Fibroblast of lung (primary cell): ENCODE measurements around the gene SEPTIN12. TPM values are rescaled to one million over a fixed set of nuclear protein-coding genes. Genes with fewer than 3 reads are reported as not detected.

Experiments
- DNase-seq, 2 donors: peaks; one replicate each; pipeline versions ENCODE4 v3.0.0 to v3.0.0-alpha.2; 2010; ENCODE audit warnings: low read depth in 2 of 2
- H2AFZ ChIP-seq: 2 replicates; pipeline ENCODE4 v1.5.1; 2012; ENCODE audit warnings: low read length, control low read depth, inconsistent platforms
- H3K27ac ChIP-seq: 2 replicates; pipeline ENCODE4 v1.5.1; 2011; ENCODE audit warnings: low read length, control low read depth; ENCODE audit not compliant: insufficient read depth
- H3K27me3 ChIP-seq: 2 replicates; pipeline ENCODE4 v1.5.1; 2011; ENCODE audit warnings: mild to moderate bottlenecking, low read length; ENCODE audit not compliant: control insufficient read depth, insufficient read depth
- H3K36me3 ChIP-seq: 2 replicates; pipeline ENCODE4 v1.5.1; 2011; ENCODE audit warnings: low read length; ENCODE audit not compliant: control insufficient read depth, insufficient read depth
- H3K4me1 ChIP-seq: 2 replicates; pipeline ENCODE4 v1.5.1; 2011; ENCODE audit warnings: low read length; ENCODE audit not compliant: control insufficient read depth, insufficient read depth; ENCODE audit errors: extremely low read depth
- H3K4me2 ChIP-seq: 2 replicates; pipeline ENCODE4 v1.5.1; 2011; ENCODE audit warnings: low read length, control low read depth; ENCODE audit not compliant: insufficient read depth; ENCODE audit errors: extremely low read depth
- H3K4me3 ChIP-seq, 4 experiments: fragments of 200-600 bp in 1 of 4; sonication (generic) in 1 of 4; replicated peaks in 1 of 4; 2 replicates each; pipeline ENCODE4 v1.5.1; 2011 to 2016; ENCODE audit warnings: low read length in 4 of 4, low read depth in 3 of 4, mild to moderate bottlenecking in 3 of 4, control low read depth in 2 of 4, inconsistent platforms in 1 of 4, mixed read lengths in 1 of 4; ENCODE audit not compliant: insufficient read depth in 1 of 4; ENCODE audit errors: control extremely low read depth in 1 of 4
- H3K79me2 ChIP-seq: 2 replicates; pipeline ENCODE4 v1.5.1; 2012; ENCODE audit warnings: mild to moderate bottlenecking, low read length, inconsistent platforms; ENCODE audit not compliant: control insufficient read depth, insufficient read depth
- H3K9ac ChIP-seq: 2 replicates; pipeline ENCODE4 v1.5.1; 2011; ENCODE audit warnings: mild to moderate bottlenecking, low read length, control low read depth; ENCODE audit not compliant: insufficient read depth
- H3K9me3 ChIP-seq: 2 replicates; pipeline ENCODE4 v1.5.1; 2012; ENCODE audit warnings: low read depth, low read length; ENCODE audit not compliant: control insufficient read depth, insufficient read depth
- H4K20me1 ChIP-seq: 2 replicates; pipeline ENCODE4 v1.5.1; 2011; ENCODE audit warnings: low read length; ENCODE audit not compliant: control insufficient read depth, insufficient read depth; ENCODE audit errors: extremely low read depth
- CTCF ChIP-seq, 2 donors: IDR thresholded peaks in 1 of 2; conservative IDR thresholded peaks in 1 of 2; 1 replicate in 1 of 2; 2 replicates in 1 of 2; pipeline ENCODE4 v1.5.1; 2011 to 2012; ENCODE audit warnings: low read length in 2 of 2, control low read depth in 1 of 2, inconsistent platforms in 1 of 2, low read depth in 1 of 2, mild to moderate bottlenecking in 1 of 2
- EZH2 ChIP-seq: IDR thresholded peaks from 2 replicates; pipeline ENCODE4 v1.5.1; 2012; ENCODE audit warnings: low read length, control low read depth, mild to moderate bottlenecking; ENCODE audit errors: missing control alignments
- polyA plus RNA-seq, 2 donors: library from polyadenylated mRNA; depleted of rRNA in 1 of 2; stranded (reverse) in 1 of 2; unstranded in 1 of 2; fragments of >200 nt; gene quantifications; 2 replicates each; pipeline ENCODE4 v1.2.1, GENCODE V29; 2011 to 2012; ENCODE audit warnings: missing spikeins in 1 of 2
- total RNA-seq: library from RNA; depleted of rRNA; stranded (reverse); fragments of >200 nt; gene quantifications from 2 replicates; pipeline ENCODE4 v1.2.1, GENCODE V29; 2014

Gene SEPTIN12
- total and polyA plus RNA-seq, 2 donors (not counting 1 experiment from before 2014, with no cell fraction given) = not detected

- no peaks in the 10 kb centered on the region for H4K20me1 ChIP-seq
- H3K4me3 ChIP-seq = no peak overlapping the region
- H3K9ac ChIP-seq = no peak overlapping the region
- no peaks in the 10 kb centered on the region for H3K27me3 ChIP-seq
- H3K9me3 ChIP-seq = no peaks in the 10 kb centered on the region
- no peaks in the 10 kb centered on the region for H3K79me2 ChIP-seq
- H3K4me1 ChIP-seq = peaks cover 2% of the 10 kb centered on the region
- DNase-seq = no peak
- H2AFZ ChIP-seq = no peak overlapping the region
- TF ChIP-seq EZH2 (no peak), CTCF (conservative IDR thresholded peaks at IDR 0.05 in 1 of 2, IDR thresholded peaks at IDR 0.05 in 1 of 2; ENCODE audit: low read depth in 1 of 2, low read length in 2 of 2) (no peak)
- H3K27ac ChIP-seq = no peak overlapping the region
- H3K4me2 ChIP-seq = no peak overlapping the region
- peaks cover 9% of the 10 kb centered on the region for H3K36me3 ChIP-seq
Observed at GRCh38 chr16:4805231-4805630, 17.1 kb upstream of the SEPTIN12 start.

DNA sequence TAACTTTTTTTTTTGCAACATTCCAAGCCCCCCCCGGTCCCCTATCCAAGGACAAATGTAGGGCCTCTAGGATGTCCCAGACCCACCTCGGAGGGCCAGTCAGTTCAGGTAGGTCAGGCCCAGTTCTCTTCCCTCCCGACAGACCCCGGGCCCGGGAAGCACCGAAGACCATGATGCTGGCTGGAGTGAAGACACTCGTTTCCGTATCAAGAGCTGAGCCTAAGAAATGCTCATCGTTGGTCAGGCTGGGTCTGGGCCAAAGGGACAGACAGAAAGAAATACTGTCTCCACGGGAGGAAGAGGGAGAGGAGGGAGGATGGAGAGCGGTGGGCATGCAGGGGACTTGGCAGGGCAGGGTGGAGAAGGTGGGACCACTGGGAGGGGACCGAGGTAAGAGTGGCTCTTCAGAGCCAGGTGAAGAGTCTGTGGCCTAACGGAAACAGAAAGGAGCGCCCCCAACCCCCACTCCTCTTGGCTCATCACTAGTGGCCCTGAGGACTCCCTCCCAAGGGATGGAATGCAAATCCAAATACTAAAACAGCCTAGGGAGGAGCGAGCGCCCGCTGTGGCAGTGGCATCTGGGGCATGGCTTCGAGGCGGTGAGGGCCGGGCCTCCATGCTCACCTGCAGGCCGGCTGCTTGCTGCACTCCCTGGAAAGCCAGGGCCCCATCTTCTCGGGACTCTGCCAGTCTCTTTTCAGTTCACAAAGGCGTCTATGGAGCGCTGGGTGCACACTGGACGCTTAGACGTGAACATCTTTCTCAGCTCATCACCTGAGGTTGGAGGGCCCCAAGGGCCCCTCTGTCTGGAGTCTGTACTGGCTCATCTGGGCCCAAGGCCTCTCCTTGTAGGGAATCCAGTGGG, 16.0 kb upstream of the SEPTIN12 start:
- no peak overlapping the region for H3K4me2 ChIP-seq
- DNase-seq = no peak
- no peak overlapping the region for H2AFZ ChIP-seq
- TF ChIP-seq EZH2 (no peak), CTCF (conservative IDR thresholded peaks at IDR 0.05 in 1 of 2, IDR thresholded peaks at IDR 0.05 in 1 of 2; ENCODE audit: low read depth in 1 of 2, low read length in 2 of 2) (no peak)
- H3K27me3 ChIP-seq = no peaks in the 10 kb centered on the region
- H3K79me2 ChIP-seq = no peaks in the 10 kb centered on the region
- H3K36me3 ChIP-seq = peaks cover 9% of the 10 kb centered on the region
- no peak overlapping the region for H3K4me3 ChIP-seq
- H3K4me1 ChIP-seq = peaks cover 2% of the 10 kb centered on the region
- H3K9me3 ChIP-seq = no peaks in the 10 kb centered on the region
- no peak overlapping the region for H3K9ac ChIP-seq
- H4K20me1 ChIP-seq = no peaks in the 10 kb centered on the region
- H3K27ac ChIP-seq = no peak overlapping the region

- H3K4me2 ChIP-seq = peak overlapping the region; percentile 98
- H4K20me1 ChIP-seq = no peaks in the 10 kb centered on the region
- no peaks in the 10 kb centered on the region for H3K9me3 ChIP-seq
- peak overlapping the region in 3 of 4 experiments; percentile 72 to 79 (median 74) for H3K4me3 ChIP-seq
- H2AFZ ChIP-seq = no peak overlapping the region
- no peaks in the 10 kb centered on the region for H3K79me2 ChIP-seq
- H3K4me1 ChIP-seq = peaks cover 2% of the 10 kb centered on the region
- H3K27ac ChIP-seq = no peak overlapping the region
- no peak for TF ChIP-seq CTCF (conservative IDR thresholded peaks at IDR 0.05 in 1 of 2, IDR thresholded peaks at IDR 0.05 in 1 of 2; ENCODE audit: low read depth in 1 of 2, low read length in 2 of 2)
- TF ChIP-seq EZH2 = no peak
- peaks cover 9% of the 10 kb centered on the region for H3K36me3 ChIP-seq
- H3K27me3 ChIP-seq = no peaks in the 10 kb centered on the region
- no peak overlapping the region for H3K9ac ChIP-seq
- peak in 1 of 2 donors; percentile 5 for DNase-seq
Observed at GRCh38 chr16:4803401-4803844, 15.3 kb upstream of the SEPTIN12 start.
